ENCODE data around the gene MMEL1.
"Not testable (repeated sequence)": the region's sequence is repeated elsewhere in the genome, so short reads cannot be mapped to it uniquely, and the experiment has no call there.

MMEL1 gene

GRCh38 chr1:2632561-2633361 is at the start of gene MMEL1:
MMEL1 (minus strand) TSS chr1:2633016; CDS start chr1:2629484, 3,532 bp downstream.
- DNase-seq (ENCODE audit: low spot score), result peak; percentile 36

GRCh38 chr1:2676726-2677125 is 43.9 kb upstream of the MMEL1 start:
- not testable (repeated sequence) for DNase-seq (ENCODE audit: low spot score)

GRCh38 chr1:2671656-2672055 is 38.8 kb upstream of the MMEL1 start:
- not testable (repeated sequence) for DNase-seq (ENCODE audit: low spot score)

GRCh38 chr1:2659806-2660205 is 27.0 kb upstream of the MMEL1 start:
- DNase-seq (ENCODE audit: low spot score), result not testable (repeated sequence)

- DNase-seq (ENCODE audit: low spot score), result not testable (repeated sequence)
These were observed 25.1 kb upstream of the MMEL1 start for GRCh38 chr1:2657909-2658308.

- DNase-seq (ENCODE audit: low spot score), result not testable (repeated sequence)
These were observed 24.3 kb upstream of the MMEL1 start for GRCh38 chr1:2657124-2657523.

- DNase-seq (ENCODE audit: low spot score), result peak; percentile 82
These were observed 23.0 kb upstream of the MMEL1 start for GRCh38 chr1:2655598-2656434.

GRCh38 chr1:2654443-2654948 is 21.7 kb upstream of the MMEL1 start:
- DNase-seq (ENCODE audit: low spot score), result peak; percentile 81

- DNase-seq (ENCODE audit: low spot score), result not testable (repeated sequence)
These were observed 21.1 kb upstream of the MMEL1 start for GRCh38 chr1:2653741-2654442.

GRCh38 chr1:2652926-2653571 is 20.2 kb upstream of the MMEL1 start:
- DNase-seq (ENCODE audit: low spot score), result peak; percentile 74

GRCh38 chr1:2652152-2652925 is 19.5 kb upstream of the MMEL1 start:
- not testable (repeated sequence) for DNase-seq (ENCODE audit: low spot score)

GRCh38 chr1:2650967-2651645 is 18.3 kb upstream of the MMEL1 start:
- DNase-seq (ENCODE audit: low spot score), result no peak

- DNase-seq (ENCODE audit: low spot score), result no peak
These were observed 14.0 kb upstream of the MMEL1 start for GRCh38 chr1:2646837-2647236.

- no peak for DNase-seq (ENCODE audit: low spot score)
These were observed 13.0 kb upstream of the MMEL1 start for GRCh38 chr1:2645776-2646175.

GRCh38 chr1:2645143-2645542 is 12.3 kb upstream of the MMEL1 start:
- no peak for DNase-seq (ENCODE audit: low spot score)

GRCh38 chr1:2644591-2645101 is 11.8 kb upstream of the MMEL1 start:
- no peak for DNase-seq (ENCODE audit: low spot score)

- DNase-seq (ENCODE audit: low spot score), result no peak
These were observed 11.4 kb upstream of the MMEL1 start for GRCh38 chr1:2644171-2644570.

GRCh38 chr1:2643414-2644077 is 10.7 kb upstream of the MMEL1 start:
- DNase-seq (ENCODE audit: low spot score), result no peak

All from left forelimb (tissue), 1 donor.